AML-193 (cell line): ENCODE measurements around the gene MRPS18A.
"Not testable (repeated sequence)": the region's sequence is repeated elsewhere in the genome, so short reads cannot be mapped to it uniquely, and the experiment has no call there.

Experiments used
- DNase-seq, 2 experiments: peaks; one replicate each; lab custom pipeline; 2025; lab: John Stamatoyannopoulos, UW

Gene MRPS18A

DNA sequence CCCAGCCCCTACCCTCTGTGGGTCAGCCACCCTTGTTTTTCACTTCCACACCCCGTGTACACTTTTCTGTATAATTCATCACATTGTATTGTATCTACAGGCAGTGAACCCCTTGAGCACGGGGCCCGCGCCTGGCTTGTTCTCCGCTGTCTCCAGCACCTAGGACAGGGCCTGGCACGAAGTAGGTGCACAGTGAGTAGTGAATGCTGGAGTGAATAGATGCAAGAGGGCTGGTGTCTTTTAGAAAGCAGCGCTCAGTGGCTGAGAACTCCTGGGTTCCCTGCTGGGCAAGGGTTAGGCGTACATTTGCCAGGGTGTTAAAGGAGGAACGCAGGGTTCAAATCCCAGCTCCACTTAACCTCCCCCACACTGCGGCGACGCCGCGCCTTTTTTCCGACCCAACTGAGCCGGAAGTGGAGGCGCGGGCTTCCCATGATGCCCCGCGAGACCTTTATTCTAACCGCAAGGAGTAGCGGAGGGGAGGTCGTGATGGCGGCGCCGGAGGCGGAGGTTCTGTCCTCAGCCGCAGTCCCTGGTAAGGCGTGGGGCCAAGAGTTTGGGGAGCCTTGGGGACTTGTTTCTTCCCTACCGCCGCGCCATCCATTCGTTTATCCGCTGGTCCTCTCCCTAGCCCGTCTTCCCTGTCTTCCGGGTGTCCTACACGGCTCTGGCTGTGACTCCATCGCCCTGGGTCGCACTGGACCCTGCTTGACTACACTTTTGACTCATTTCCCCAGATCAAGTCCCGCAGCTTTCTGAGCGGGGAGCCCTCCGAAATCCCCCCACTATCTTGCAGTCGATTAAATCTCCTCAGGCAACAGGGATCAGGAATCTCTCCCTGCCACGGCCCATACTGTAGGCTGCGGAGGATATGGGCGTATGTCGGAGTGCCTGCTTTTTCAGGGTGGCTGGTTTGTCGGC, 51.9 kb downstream of the MRPS18A start, which contains the start of gene MAD2L1BP:
Gene MAD2L1BP, plus strand, starts transcription at position 454 of the 921 bp plus-strand sequence. Its CDS starts 36 bp downstream, at position 490.
- DNase-seq, result peak; percentile 74 to 82

GRCh38 chr6:43634702-43635303, 52.8 kb downstream of the MRPS18A start:
- DNase-seq, result no peak

- not testable (repeated sequence) for DNase-seq
Observed at GRCh38 chr6:43633002-43633401, 54.6 kb downstream of the MRPS18A start.

GRCh38 chr6:43630980-43631619, 56.5 kb downstream of the MRPS18A start:
- DNase-seq, result no peak

GRCh38 chr6:43629505-43630300, 57.9 kb downstream of the MRPS18A start:
- peak; percentile 99 for DNase-seq

- DNase-seq, result peak; percentile 99
Observed at GRCh38 chr6:43629104-43629504, 58.5 kb downstream of the MRPS18A start, which contains the start of gene GTPBP2. TSS of gene GTPBP2 (minus strand) at chr6:43629264. CDS start at chr6:43629162, 102 bp downstream.

DNA sequence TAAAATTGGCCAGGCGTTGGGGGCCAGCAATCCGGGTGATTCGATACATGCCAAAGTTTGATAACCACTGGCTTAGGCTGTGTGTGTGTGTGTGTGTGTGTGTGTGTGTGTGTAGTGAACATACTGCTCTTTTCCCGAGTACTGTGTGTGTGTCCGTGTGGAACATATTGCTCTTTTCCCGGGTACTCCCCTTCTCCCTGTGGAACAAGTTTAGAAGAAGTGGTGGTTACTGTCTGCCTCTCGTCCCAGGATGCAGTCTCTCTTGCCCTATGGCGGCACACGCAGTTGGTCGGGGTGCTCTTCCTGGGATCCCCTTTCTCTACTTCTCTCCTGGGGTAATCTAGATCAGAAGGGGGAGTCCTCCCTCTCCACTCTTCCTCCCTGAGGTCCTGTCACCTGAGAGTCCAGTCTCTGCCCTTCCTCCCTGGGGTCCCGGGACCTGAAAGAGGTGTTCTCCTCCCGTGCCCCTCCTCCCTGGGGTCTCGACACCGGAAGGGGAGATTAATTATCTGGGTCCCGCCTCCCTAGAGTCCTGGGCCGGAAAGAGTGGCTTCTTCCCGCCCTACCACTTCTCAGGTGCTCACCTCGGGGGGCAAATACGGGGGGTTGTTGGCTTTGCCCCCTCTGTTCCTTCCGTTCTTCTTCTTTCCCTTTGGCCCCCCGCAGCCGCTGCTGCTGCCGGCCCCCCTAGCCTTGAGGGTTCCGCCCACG, 59.0 kb downstream of the MRPS18A start:
- peak in 1 of 2 experiments; percentile 32 for DNase-seq

DNA sequence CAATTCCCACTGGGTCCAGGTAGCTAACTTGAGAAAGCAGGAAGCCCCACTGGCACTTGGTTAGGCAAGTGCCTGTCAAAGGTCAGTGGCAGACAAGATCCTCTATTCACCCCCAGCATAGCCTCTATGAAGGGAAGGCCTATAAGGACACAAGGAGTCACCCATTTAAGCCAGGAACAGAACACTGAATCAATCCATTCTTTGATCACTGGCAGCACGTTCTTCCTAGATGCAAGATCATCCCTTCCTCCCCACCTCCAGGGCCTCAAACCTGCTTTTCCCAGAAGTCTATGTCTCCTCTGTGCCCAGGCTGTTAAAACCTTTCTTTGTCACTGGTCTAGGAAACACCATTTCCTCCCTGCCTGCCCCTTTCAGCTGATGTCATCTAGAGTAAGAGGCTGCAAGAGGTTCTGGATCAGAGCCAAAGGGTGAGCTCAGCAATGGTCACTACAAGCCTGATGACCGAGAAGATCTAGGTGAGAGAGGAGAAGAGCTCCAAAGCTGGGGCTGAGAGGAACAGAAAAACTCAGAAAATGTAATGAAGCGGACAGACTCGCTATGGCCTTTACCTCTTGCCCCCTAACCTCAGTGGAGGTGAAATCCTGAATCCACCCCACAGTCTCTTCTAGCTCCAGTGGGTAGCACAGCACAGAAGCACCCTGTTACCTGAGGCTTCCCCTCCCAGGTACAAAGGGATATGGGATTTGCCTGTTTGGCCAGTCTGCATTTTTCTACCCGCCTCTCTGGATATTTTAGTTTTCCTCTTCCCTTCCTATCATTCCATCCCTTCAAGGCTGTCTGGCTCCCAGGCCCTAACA, 60.4 kb downstream of the MRPS18A start:
- peak; percentile 83 to 86 for DNase-seq

DNA sequence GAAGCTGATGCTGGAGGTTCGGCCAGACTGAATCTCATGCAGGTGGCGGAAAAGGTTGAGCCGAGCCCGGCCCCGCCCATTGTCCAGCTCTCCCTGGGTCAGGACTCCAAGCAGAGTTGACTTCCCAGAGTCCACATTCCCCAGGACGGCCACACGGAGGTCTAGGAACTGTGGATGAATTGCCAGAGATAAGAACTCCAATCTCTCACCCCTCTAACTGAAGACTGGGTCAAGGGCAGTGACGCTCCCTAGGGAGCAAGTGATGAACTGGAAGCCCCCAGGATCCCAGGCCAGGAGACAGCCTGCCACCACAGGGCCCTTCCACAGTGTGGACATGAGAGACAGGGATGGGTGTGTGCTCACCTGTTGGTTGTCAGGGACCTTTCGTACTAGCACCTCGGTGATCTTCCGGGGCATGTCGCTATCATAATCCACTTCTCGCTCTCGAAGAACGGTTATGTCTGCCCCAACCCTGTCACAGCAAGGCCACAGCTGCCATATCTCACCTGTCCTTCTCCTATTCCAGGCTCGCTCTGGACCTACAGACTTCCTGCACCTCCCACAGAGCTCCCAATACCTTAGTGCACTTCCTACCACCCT, 62.1 kb downstream of the MRPS18A start:
- no peak for DNase-seq

GRCh38 chr6:43624786-43625288, 62.8 kb downstream of the MRPS18A start:
- no peak for DNase-seq

DNA sequence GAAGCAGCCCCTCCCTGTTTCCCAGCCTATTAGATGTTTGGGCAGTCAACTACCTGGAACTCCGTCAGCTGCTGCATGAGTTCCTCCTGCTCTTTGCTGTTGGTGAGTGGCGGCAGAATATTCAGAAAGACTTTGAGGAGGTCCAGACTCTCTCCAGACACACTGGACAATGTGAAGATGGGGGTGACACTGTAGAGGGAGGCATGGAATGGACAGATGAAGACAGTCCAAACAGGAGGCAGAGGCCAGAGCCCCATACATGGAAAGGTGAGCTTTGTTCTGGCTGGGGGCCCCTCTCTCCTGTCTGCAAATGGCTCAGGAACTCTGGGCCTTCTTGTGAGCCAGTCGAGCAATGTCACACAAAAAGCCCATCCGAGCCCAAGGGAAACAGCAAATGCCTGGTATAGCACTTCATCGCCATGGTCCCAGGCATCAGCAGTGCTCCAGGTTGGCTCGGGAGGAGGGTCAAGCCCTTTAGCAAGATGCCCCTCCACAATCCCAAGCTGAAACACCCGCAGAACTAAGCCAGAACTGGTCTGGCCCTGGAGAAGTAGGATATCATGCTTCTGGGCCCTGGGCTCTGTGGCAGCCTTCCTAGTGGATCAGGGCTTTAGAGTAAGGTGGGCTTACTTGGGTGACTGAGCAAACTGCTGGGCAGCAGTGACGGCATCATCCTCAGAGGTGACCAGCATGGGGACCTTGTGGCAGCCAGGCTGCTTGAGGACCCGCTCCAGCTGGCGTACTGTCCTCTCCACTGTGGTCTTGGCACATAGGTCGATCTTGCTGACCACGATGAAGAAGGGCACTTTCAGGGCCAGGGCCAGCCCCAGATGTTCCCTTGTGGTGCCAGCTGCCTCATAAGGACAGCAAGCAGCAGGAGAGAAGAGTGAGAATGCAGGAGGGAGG, 63.5 kb downstream of the MRPS18A start:
- DNase-seq, result no peak

GRCh38 chr6:43622541-43622940, 65.0 kb downstream of the MRPS18A start:
- DNase-seq, result no peak

- DNase-seq, result no peak
Observed at GRCh38 chr6:43621836-43622180, 65.8 kb downstream of the MRPS18A start.
